PC-9 (cell line): ENCODE results near the gene PHACTR3. TPM values are rescaled to one million over a fixed set of nuclear protein-coding genes. Genes with fewer than 3 reads are reported as not detected.

Experiments
- BruUV-seq: library from RNA; stranded (reverse); fragments of 400-500 nt; replicated peaks from 2 replicates; lab custom pipeline; 2021; lab: Mats Ljungman, UMichigan
- CTCF ChIA-PET: fragments of 300-600 bp; sonication (Branson Sonifier 250); formaldehyde crosslinking; loops from one replicate; lab custom pipeline; 2022; ENCODE audit warnings: antibody characterized with exemption; lab: Charles Lee
- POLR2A ChIA-PET: fragments of 300-600 bp; sonication (Branson Sonifier 250); formaldehyde crosslinking; loops from one replicate; lab custom pipeline; 2022; ENCODE audit warnings: antibody characterized with exemption; ENCODE audit not compliant: unreplicated experiment; lab: Charles Lee
- DNase-seq, 2 experiments: peaks; one replicate each; pipeline versions ENCODE4 v3.0.0 to v3.0.0-alpha.2; 2015 to 2022; ENCODE audit warnings: mixed read lengths in 1 of 2
- H2AFZ ChIP-seq: fragments of 200-600 bp; sonication (generic); 2 replicates; pipeline ENCODE4 v1.8.1; 2017; ENCODE audit warnings: antibody characterized with exemption
- H3F3A ChIP-seq: fragments of 200-600 bp; sonication (generic); 2 replicates; pipeline ENCODE4 v1.8.1; 2017; ENCODE audit warnings: antibody characterized with exemption, mild to moderate bottlenecking, low read depth; ENCODE audit not compliant: insufficient read depth
- H3K27ac ChIP-seq: fragments of 200-600 bp; sonication (generic); 2 replicates; pipeline ENCODE4 v1.6.1; 2016; ENCODE audit warnings: mixed run types
- H3K27me3 ChIP-seq: fragments of 200-600 bp; sonication (generic); 2 replicates; pipeline ENCODE4 v1.6.1; 2016; ENCODE audit warnings: low read depth, mixed run types; ENCODE audit not compliant: insufficient read depth
- H3K36me3 ChIP-seq: fragments of 200-600 bp; sonication (generic); 2 replicates; pipeline ENCODE4 v1.6.1; 2016; ENCODE audit warnings: low read depth, mixed run types
- H3K4me1 ChIP-seq: fragments of 200-600 bp; sonication (generic); replicated peaks from 2 replicates; pipeline ENCODE4 v1.6.1; 2016; ENCODE audit warnings: mixed run types; ENCODE audit not compliant: insufficient read depth
- H3K4me2 ChIP-seq: fragments of 200-600 bp; sonication (generic); 2 replicates; pipeline ENCODE4 v1.6.1; 2017; ENCODE audit warnings: mixed run types
- H3K4me3 ChIP-seq: fragments of 200-600 bp; sonication (generic); 2 replicates; pipeline ENCODE4 v1.6.1; 2016; ENCODE audit warnings: mixed run types
- H3K79me2 ChIP-seq: fragments of 200-600 bp; sonication (generic); 2 replicates; pipeline ENCODE4 v1.6.1; 2017; ENCODE audit warnings: low read depth, mixed run types
- H3K9me2 ChIP-seq: fragments of 200-600 bp; sonication (generic); 2 replicates; pipeline ENCODE4 v1.8.1; 2017; ENCODE audit warnings: mild to moderate bottlenecking; ENCODE audit not compliant: insufficient read depth
- H3K9me3 ChIP-seq: fragments of 200-600 bp; sonication (generic); 2 replicates; pipeline ENCODE4 v1.8.1; 2016; ENCODE audit warnings: low read depth; ENCODE audit not compliant: insufficient read depth
- H4K20me1 ChIP-seq: fragments of 200-600 bp; sonication (generic); 2 replicates; pipeline ENCODE4 v1.8.1; 2017; ENCODE audit not compliant: insufficient read depth
- EZH2 ChIP-seq: fragments of 200-600 bp; sonication (generic); IDR thresholded peaks from 2 replicates; pipeline ENCODE4 v1.8.0; 2017; ENCODE audit warnings: antibody characterized with exemption, low read depth
- intact Hi-C: fragments of 100-400 bp; cut with micrococcal nuclease; formaldehyde crosslinking; loops from one replicate; pipeline ENCODE4 v1.10.0; 2022; ENCODE audit not compliant: unreplicated experiment
- total RNA-seq: library from RNA; stranded (reverse); gene quantifications from 2 replicates; pipeline ENCODE4 v1.2.3, GENCODE V29; 2021
- TF ChIP-seq, protein P1 (sequence below): fragments of 200-600 bp; sonication (generic); conservative IDR thresholded peaks from 2 replicates; pipeline ENCODE4 v1.6.1; 2017; ENCODE audit warnings: mixed run types, antibody characterized with exemption, mild to moderate bottlenecking, moderate library complexity

The PHACTR3 gene
- total RNA-seq, 1 experiment from 2014 or later = 0.41 TPM

DNA sequence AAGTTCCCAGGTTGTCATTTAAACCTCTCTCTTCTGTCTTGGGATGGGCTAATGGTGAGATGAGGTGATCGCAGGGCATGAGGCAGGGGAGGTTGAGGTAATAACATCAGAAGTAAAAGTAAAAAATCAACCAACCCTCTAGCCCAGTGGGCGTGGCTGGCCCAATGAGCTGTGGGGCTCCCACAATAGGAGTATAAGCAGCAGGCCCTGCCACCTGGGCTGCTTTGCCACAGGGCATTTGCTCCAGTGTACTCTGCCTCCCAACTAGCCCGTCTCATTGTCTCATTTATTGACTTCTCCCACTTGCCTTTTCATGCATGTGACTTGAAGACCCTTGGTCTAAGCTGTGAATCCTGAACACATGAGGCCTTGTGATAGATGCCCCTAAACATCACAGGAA, 62.8 kb downstream of the PHACTR3 start:
- CTCF ChIA-PET = no interaction called here
- Histone ChIP-seq H3K4me3 (no peak overlapping the region), H3K4me1 (no peaks in the 10 kb centered on the region), H3K9me2 (no peaks in the 10 kb centered on the region), H4K20me1 (0 out of 2 replicates have a peak, but pooled peaks cover 3% of the 10 kb centered on the region), H3K27me3 (peaks cover 96% of the 10 kb centered on the region), H3K79me2 (no peaks in the 10 kb centered on the region), H2AFZ (no peak overlapping the region), H3F3A (no peaks in the 10 kb centered on the region), H3K9me3 (no peaks in the 10 kb centered on the region), H3K4me2 (no peak overlapping the region), H3K27ac (no peak overlapping the region), H3K36me3 (no peaks in the 10 kb centered on the region)
- DNase-seq = no peak
- BruUV-seq = no TSS peak
- no peak for TF ChIP-seq EZH2
- TF ChIP-seq, protein P1, sequence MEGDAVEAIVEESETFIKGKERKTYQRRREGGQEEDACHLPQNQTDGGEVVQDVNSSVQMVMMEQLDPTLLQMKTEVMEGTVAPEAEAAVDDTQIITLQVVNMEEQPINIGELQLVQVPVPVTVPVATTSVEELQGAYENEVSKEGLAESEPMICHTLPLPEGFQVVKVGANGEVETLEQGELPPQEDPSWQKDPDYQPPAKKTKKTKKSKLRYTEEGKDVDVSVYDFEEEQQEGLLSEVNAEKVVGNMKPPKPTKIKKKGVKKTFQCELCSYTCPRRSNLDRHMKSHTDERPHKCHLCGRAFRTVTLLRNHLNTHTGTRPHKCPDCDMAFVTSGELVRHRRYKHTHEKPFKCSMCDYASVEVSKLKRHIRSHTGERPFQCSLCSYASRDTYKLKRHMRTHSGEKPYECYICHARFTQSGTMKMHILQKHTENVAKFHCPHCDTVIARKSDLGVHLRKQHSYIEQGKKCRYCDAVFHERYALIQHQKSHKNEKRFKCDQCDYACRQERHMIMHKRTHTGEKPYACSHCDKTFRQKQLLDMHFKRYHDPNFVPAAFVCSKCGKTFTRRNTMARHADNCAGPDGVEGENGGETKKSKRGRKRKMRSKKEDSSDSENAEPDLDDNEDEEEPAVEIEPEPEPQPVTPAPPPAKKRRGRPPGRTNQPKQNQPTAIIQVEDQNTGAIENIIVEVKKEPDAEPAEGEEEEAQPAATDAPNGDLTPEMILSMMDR = no peak
- intact Hi-C loops = no loop called here
- POLR2A ChIA-PET = no interaction called here

DNA sequence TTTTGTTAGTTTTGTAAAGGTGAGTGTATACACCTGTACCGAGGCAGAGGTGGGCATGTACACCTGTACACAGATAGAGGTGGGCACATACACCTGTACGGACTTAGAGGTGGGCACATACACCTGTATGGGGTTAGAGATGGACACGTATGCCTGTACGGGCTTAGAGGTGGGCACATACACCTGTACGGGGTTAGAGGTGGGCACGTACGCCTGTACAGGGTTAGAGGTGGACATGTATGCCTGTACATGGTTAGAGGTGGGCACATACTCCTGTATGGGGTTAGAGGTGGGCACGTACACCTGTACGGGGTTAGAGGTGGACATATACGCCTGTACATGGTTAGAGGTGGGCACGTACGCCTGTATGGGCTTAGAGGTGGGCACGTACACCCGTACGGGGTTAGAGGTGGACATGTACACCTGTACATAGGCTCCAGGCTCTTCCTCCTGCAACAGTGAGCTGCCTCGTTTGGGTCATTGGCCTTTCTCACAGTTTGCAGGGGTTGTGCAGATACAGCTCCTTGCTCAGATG, 63.7 kb downstream of the PHACTR3 start:
- ChIA-PET POLR2A (no interaction called here), CTCF (no interaction called here)
- 0 out of 2 replicates have a peak, but pooled peaks cover 3% of the 10 kb centered on the region for H4K20me1 ChIP-seq
- no peaks in the 10 kb centered on the region for H3K9me3 ChIP-seq
- no peak for TF ChIP-seq EZH2
- TF ChIP-seq, protein P1 = no peak
- DNase-seq = no peak
- H3K27me3 ChIP-seq = peaks cover 96% of the 10 kb centered on the region
- no peaks in the 10 kb centered on the region for H3K4me1 ChIP-seq
- no TSS peak for BruUV-seq
- no peaks in the 10 kb centered on the region for H3K9me2 ChIP-seq
- intact Hi-C loops = no loop called here
- no peaks in the 10 kb centered on the region for H3K36me3 ChIP-seq
- H2AFZ ChIP-seq = no peak overlapping the region
- H3K79me2 ChIP-seq = no peaks in the 10 kb centered on the region
- H3K27ac ChIP-seq = no peak overlapping the region
- H3F3A ChIP-seq = no peaks in the 10 kb centered on the region
- no peak overlapping the region for H3K4me3 ChIP-seq
- no peak overlapping the region for H3K4me2 ChIP-seq

DNA sequence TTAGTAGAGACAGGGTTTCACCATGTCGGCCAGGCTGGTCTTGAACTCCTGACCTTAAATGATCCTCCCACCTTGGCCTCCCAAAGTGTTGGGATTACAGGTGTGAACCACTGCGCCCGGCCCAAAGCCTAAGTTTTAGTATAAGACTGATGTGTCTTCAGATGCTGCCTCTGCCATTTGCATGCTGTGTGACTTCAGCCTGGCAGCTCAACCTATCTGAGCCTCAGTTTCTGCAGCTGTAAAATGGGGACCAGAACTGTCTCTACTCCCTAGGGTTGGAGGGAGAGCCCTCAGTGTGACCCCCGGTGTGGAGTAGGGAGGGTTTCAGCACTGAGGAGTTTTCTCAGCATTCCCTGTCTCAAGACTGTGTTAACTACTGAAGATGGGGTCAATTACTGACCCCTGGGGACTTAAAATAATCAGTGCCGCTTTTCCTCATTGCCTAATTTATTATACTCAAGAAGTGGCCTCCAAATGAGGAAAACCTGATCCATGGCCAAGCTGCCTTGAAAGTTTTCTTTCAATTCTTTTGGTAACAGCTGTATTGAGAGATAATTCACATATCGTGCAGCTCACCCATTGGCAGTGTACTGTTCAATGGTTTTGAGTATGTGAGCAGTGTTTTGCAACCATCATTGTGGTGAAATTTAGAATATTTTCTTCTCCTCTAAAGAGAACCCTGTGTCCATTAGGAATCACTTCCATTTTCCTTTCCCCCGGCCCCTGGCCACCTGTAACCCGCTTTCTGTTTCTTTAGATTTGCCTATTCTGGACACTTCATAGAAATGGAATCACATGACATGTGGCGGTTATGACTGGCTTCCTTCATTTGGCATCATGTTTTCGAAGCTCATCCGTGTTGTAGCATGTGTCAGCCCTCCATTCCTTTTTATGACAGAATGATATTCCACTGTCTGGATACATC, 64.8 kb downstream of the PHACTR3 start:
- ChIA-PET CTCF (no interaction called here), POLR2A (no interaction called here)
- Histone ChIP-seq H3K79me2 (no peaks in the 10 kb centered on the region), H3K9me2 (no peaks in the 10 kb centered on the region), H3K27me3 (peaks cover 96% of the 10 kb centered on the region), H2AFZ (no peak overlapping the region), H3F3A (no peaks in the 10 kb centered on the region), H3K36me3 (no peaks in the 10 kb centered on the region), H3K4me1 (no peaks in the 10 kb centered on the region), H3K27ac (no peak overlapping the region), H4K20me1 (0 out of 2 replicates have a peak, but pooled peaks cover 3% of the 10 kb centered on the region), H3K4me2 (no peak overlapping the region), H3K9me3 (no peaks in the 10 kb centered on the region), H3K4me3 (no peak overlapping the region)
- intact Hi-C loops = no loop called here
- no TSS peak for BruUV-seq
- DNase-seq = no peak
- TF ChIP-seq, protein P1 = no peak
- no peak for TF ChIP-seq EZH2
